ENCODE results near the gene TOP3A. TPM values are rescaled to one million over a fixed set of nuclear protein-coding genes. Genes with fewer than 3 reads are reported as not detected.

The TOP3A gene
- total RNA-seq, 2 experiments from 2014 or later, result 61.8 to 65.7 TPM

DNA sequence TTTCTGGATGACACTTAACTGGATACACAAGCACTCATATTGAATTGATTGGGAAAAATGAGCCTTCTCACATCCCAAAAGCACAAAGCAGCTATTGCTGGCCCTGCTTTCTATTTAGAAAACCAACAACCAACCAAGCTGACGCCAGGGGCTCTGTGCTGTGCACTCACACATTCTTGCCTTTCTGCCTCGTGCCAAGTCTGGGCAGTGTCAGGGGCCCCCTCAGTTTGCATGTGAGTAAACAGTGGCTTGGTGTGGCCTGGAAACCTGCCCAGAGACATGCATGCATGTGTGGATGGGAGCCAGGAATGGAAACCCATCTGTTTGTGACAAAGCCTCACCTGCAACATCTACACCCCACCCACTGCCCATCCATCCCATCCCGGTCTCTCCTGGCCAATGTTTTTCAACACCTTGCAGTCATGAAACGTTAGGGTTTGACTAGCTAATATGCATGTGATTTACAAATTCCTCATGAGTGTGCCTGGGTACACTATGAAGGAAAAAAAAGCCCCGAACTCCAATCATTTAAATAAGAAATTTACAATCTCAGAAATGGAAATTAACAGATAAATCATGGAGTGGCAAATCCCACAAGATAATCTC lies 33.9 kb downstream of the TOP3A start:
- Mint-ChIP-seq H3K27ac (no peak overlapping the region), H3K36me3 (ENCODE audit: low read depth) (peaks cover 41% of the 10 kb centered on the region), H3K27me3 (no peaks in the 10 kb centered on the region), H3K4me3 (no peak overlapping the region), H3K4me1 (ENCODE audit: low read depth) (no peaks in the 10 kb centered on the region), H3K9me3 (no peaks in the 10 kb centered on the region)
- DNase-seq, result no peak
- TF ChIP-seq, protein P1, sequence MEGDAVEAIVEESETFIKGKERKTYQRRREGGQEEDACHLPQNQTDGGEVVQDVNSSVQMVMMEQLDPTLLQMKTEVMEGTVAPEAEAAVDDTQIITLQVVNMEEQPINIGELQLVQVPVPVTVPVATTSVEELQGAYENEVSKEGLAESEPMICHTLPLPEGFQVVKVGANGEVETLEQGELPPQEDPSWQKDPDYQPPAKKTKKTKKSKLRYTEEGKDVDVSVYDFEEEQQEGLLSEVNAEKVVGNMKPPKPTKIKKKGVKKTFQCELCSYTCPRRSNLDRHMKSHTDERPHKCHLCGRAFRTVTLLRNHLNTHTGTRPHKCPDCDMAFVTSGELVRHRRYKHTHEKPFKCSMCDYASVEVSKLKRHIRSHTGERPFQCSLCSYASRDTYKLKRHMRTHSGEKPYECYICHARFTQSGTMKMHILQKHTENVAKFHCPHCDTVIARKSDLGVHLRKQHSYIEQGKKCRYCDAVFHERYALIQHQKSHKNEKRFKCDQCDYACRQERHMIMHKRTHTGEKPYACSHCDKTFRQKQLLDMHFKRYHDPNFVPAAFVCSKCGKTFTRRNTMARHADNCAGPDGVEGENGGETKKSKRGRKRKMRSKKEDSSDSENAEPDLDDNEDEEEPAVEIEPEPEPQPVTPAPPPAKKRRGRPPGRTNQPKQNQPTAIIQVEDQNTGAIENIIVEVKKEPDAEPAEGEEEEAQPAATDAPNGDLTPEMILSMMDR (IDR thresholded peaks at IDR 0.05), result no peak
- intact Hi-C loops (cut with micrococcal nuclease), result no loop called here
- ChIA-PET POLR2A (interaction anchor here (0.7 to 0.9 kb wide), 2 partner anchors 14 kb away, joined by 3 read pairs; no protein-coding TSS in a partner anchor), CTCF (interaction anchor here (1.3 kb wide), 1 partner anchor 62 kb away, joined by 3 read pairs; no protein-coding TSS in a partner anchor)
- no peak for ATAC-seq

DNA sequence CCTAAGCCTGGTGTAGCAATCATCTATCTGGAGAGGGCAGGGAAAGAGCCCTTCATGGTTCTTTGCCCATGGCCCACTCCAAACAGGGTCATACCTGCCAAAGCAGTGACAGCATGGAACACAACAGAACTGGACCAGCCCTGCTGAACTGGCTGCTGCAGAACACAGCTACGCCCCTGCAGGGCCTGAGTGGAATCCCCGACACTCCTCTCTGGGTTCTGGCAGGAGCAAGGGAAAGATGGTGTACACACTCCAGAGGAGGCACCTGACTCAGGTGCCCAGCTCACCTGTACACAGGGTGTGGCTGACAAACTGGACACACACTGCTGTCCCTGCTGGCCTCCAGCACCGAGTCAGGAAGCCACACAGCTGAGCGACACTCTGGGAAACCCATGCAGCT lies 34.5 kb downstream of the TOP3A start:
- ATAC-seq, result no peak
- no peaks in the 10 kb centered on the region for H3K27me3 Mint-ChIP-seq
- H3K27ac Mint-ChIP-seq, result no peak overlapping the region
- H3K36me3 Mint-ChIP-seq (ENCODE audit: low read depth), result peaks cover 38% of the 10 kb centered on the region
- POLR2A ChIA-PET, result no interaction called here
- intact Hi-C loops (cut with micrococcal nuclease), result no loop called here
- TF ChIP-seq, protein P1 (IDR thresholded peaks at IDR 0.05), result no peak
- no peak overlapping the region for H3K4me3 Mint-ChIP-seq
- CTCF ChIA-PET, result interaction anchor here (1.3 kb wide), 1 partner anchor 61 kb away, joined by 3 read pairs; no protein-coding TSS in a partner anchor
- DNase-seq, result no peak
- H3K9me3 Mint-ChIP-seq, result no peaks in the 10 kb centered on the region
- no peaks in the 10 kb centered on the region for H3K4me1 Mint-ChIP-seq (ENCODE audit: low read depth)

DNA sequence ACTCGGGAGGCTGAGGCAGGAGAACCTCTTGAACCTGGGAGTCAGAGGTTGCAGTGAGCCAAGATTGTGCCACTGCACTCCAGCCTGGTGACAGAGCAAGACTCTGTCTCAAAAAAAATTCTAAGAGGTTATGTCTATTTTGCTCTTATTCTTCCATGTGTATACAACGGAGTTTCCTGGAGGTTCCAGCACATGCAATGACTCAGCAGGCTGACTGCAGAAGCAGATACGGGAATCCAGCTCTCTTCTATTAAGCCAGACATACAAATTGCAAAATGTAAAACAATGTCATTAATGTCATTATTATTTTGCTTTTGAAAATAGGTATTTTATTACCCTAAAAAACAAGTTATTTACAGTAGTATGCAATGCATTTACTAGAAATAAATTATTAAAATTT lies 35.9 kb downstream of the TOP3A start:
- Mint-ChIP-seq H3K27ac (no peak overlapping the region), H3K4me3 (no peak overlapping the region), H3K36me3 (ENCODE audit: low read depth) (peaks cover 33% of the 10 kb centered on the region), H3K9me3 (no peaks in the 10 kb centered on the region), H3K4me1 (ENCODE audit: low read depth) (no peaks in the 10 kb centered on the region), H3K27me3 (no peaks in the 10 kb centered on the region)
- POLR2A ChIA-PET, result no interaction called here
- no peak for DNase-seq
- TF ChIP-seq, protein P1 (IDR thresholded peaks at IDR 0.05), result no peak
- CTCF ChIA-PET, result no interaction called here
- intact Hi-C loops (cut with micrococcal nuclease), result no loop called here
- no peak for ATAC-seq

DNA sequence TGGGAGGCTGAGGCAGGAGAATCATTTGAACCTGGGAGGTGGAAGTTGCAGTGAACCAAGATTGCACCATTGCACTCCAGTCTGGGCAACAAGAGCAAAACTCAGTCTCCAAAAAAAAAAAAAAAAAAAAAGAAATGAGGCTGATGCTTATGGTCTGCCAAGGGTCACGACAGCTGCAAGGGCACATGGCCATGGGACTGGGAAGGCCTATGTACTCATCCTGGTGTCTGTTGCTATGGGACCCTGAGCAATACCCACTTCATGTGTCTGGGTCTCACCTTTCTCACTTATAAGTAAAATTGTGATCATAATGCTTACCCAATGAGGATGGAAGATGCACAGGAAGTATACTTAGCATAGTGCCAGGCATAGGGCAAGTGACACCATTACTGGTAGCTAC lies 37.7 kb downstream of the TOP3A start:
- TF ChIP-seq, protein P1 (IDR thresholded peaks at IDR 0.05), result no peak
- no peaks in the 10 kb centered on the region for H3K9me3 Mint-ChIP-seq
- H3K4me1 Mint-ChIP-seq (ENCODE audit: low read depth), result no peaks in the 10 kb centered on the region
- intact Hi-C loops (cut with micrococcal nuclease), result no loop called here
- no peak overlapping the region for H3K27ac Mint-ChIP-seq
- ATAC-seq, result no peak
- ChIA-PET POLR2A (interaction anchor here (1.0 to 1.3 kb wide), 3 partner anchors 12 to 29 kb away, joined by 3 to 4 read pairs (median 3); no protein-coding TSS in a partner anchor), CTCF (no interaction called here)
- no peak for DNase-seq
- peaks cover 28% of the 10 kb centered on the region for H3K36me3 Mint-ChIP-seq (ENCODE audit: low read depth)
- H3K27me3 Mint-ChIP-seq, result no peaks in the 10 kb centered on the region
- H3K4me3 Mint-ChIP-seq, result no peak overlapping the region

DNA sequence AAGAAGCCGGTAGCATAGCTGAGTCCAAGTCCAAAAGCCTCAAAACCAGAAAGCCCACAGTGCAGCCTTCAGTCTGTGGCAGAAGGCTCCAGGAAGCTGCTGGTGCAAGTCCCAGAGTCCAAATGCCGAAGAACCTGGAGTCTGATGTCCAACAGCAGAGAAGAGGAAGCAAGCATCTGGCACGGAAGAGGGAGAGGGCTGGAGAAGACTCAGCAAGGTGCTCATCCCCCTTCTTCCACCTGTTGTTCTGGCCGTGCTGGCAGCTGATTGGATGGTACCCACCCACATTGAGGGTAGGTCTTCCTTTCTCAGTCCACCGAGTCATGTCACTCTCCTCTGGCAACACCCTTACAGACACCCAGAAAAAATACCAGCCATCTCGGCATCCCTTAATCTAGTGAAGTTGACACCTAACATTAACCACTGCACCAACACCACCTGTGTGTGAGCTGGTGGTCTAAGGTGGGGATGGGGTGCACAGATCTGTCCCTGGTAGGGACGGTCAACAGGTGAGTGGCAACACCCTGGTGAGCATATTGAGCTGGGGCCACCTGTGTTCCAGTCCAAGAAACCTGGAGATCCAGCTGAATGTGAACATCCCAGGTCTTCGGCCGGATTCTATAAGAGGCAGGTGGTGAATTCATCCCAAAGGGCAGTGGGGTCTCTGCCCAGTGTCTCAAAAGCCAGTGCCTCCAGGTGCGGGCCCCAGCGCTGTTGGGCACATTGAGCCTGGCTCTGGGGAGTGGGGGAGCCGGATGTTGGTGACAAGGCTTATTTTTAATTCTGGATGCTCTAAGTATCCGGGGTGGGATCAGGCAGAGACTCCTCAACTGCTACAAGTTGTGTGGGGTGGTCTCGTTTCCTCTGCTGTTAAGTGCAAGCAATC lies 44.5 kb downstream of the TOP3A start:
- Mint-ChIP-seq H3K27me3 (no peaks in the 10 kb centered on the region), H3K4me3 (no peak overlapping the region), H3K4me1 (ENCODE audit: low read depth) (peaks cover 15% of the 10 kb centered on the region), H3K9me3 (no peaks in the 10 kb centered on the region), H3K36me3 (ENCODE audit: low read depth) (peaks cover 8% of the 10 kb centered on the region), H3K27ac (no peak overlapping the region)
- POLR2A ChIA-PET, result interaction anchor here (0.8 to 0.9 kb wide), 2 partner anchors 15 to 52 kb away, joined by 3 read pairs; no protein-coding TSS in a partner anchor
- DNase-seq, result no peak
- intact Hi-C loops (cut with micrococcal nuclease), result no loop called here
- ATAC-seq, result no peak
- CTCF ChIA-PET, result interaction anchor here (1.1 to 1.3 kb wide), 2 partner anchors 18 to 22 kb away, joined by 3 read pairs; no protein-coding TSS in a partner anchor
- TF ChIP-seq, protein P1 (IDR thresholded peaks at IDR 0.05), result no peak

Measured in activated CD8-positive, alpha-beta T cell treated with anti-CD3 and anti-CD28 coated beads for 36 hours (primary cell).